Measurements from ENCODE around the gene PLPP3. TPM values are rescaled to one million over a fixed set of nuclear protein-coding genes. Genes with fewer than 3 reads are reported as not detected.

PLPP3 gene
- total and polyA plus RNA-seq, 2 of the 8 experiments (the other 6 are each of a cell fraction or from before 2014, with no cell fraction given): 33.2 to 42.0 TPM

GRCh38 chr1:56448529-56449300 lies 130.6 kb downstream of the PLPP3 start:
- no peak overlapping the region for H3K56ac ChIP-seq (replicated peaks; ENCODE audit: insufficient read length, low read depth, low read length)
- no peak overlapping the region for H2BK15ac ChIP-seq (ENCODE audit: low read length)
- no peak for DNase-seq (ENCODE audit: low read depth in 1 of 2, low spot score in 2 of 2)
- ChIA-PET POLR2A (ENCODE audit: partially characterized antibody) (interaction anchor here (0.7 to 1.3 kb wide), 2 partner anchors 9 to 39 kb away, joined by 4 read pairs; no protein-coding TSS in a partner anchor), CTCF (ENCODE audit: partially characterized antibody) (interaction anchor here (0.5 to 4.2 kb wide), 10 partner anchors 9 to 186 kb away, joined by 3 to 21 read pairs (median 5); no protein-coding TSS in a partner anchor)
- H3K4me2 ChIP-seq (ENCODE audit: insufficient read depth in 1 of 2, low read depth in 2 of 2, low read length in 2 of 2): no peak overlapping the region
- TF ChIP-seq SIN3A (conservative IDR thresholded peaks at IDR 0.05 in 1 of 2, IDR thresholded peaks at IDR 0.05 in 1 of 2; ENCODE audit: low read depth in 1 of 2, low read length in 2 of 2) (no peak), E2F6 (IDR thresholded peaks at IDR 0.05) (no peak), SAP30 (IDR thresholded peaks at IDR 0.05; ENCODE audit: insufficient read depth, insufficient replicate concordance, low read length) (no peak), CBX5 (IDR thresholded peaks at IDR 0.05; ENCODE audit: low read depth, low read length) (no peak), BRCA1 (IDR thresholded peaks at IDR 0.05; ENCODE audit: low read depth, low read length) (no peak)
- no peak overlapping the region for H3K18ac ChIP-seq (ENCODE audit: extremely low read depth, low read length)
- peaks cover 10 to 30% (median 24%) of the 10 kb centered on the region in 4 experiments for H3K4me1 ChIP-seq (replicated peaks in 1 of 4; ENCODE audit: control insufficient read depth in 3 of 4, insufficient read depth in 4 of 4, low read length in 3 of 4)
- H4K5ac ChIP-seq (ENCODE audit: insufficient read length, low read depth, low read length): no peak overlapping the region
- no peak overlapping the region for H2BK120ac ChIP-seq (replicated peaks; ENCODE audit: low read depth, low read length)
- no peak overlapping the region for H4K91ac ChIP-seq (replicated peaks; ENCODE audit: insufficient read length, low read length)
- no peak overlapping the region; the same call in 1 of the 2 replicates for H2BK12ac ChIP-seq (ENCODE audit: low read depth, low read length)
- no peak overlapping the region for H3K14ac ChIP-seq (ENCODE audit: insufficient read length)
- H4K8ac ChIP-seq (ENCODE audit: extremely low read depth, insufficient read depth, low read length): no peak overlapping the region; the same call in 1 of the 2 replicates
- H2BK5ac ChIP-seq (ENCODE audit: low read depth, low read length): no peak overlapping the region
- H3K4me3 ChIP-seq (ENCODE audit: extremely low read depth in 1 of 4, insufficient read depth in 2 of 4, low read depth in 3 of 4, low read length in 4 of 4): no peak overlapping the region
- H4K20me1 ChIP-seq (replicated peaks in 1 of 2; ENCODE audit: control insufficient read depth in 1 of 2, insufficient read depth in 2 of 2, low read length in 2 of 2): no peaks in the 10 kb centered on the region
- H3K9me3 ChIP-seq (ENCODE audit: insufficient read depth in 2 of 2, low read depth in 1 of 2, low read length in 1 of 2): no peaks in the 10 kb centered on the region
- H2AFZ ChIP-seq (ENCODE audit: low read length): no peak overlapping the region
- no peak overlapping the region for H3K27ac ChIP-seq (ENCODE audit: low read depth, low read length)
- FAIRE-seq: no peak
- no peaks in the 10 kb centered on the region for H3K79me2 ChIP-seq (ENCODE audit: control insufficient read depth in 1 of 2, insufficient read depth in 2 of 2, low read length in 2 of 2)
- no peaks in the 10 kb centered on the region for H3K79me1 ChIP-seq (ENCODE audit: low read depth, low read length)
- WGBS, 2 experiments (ENCODE audit: extremely low coverage in 1 of 2, insufficient coverage in 1 of 2, insufficient read length in 1 of 2, insufficient replicate concordance in 2 of 2, low coverage in 1 of 2, low lambda C conversion rate in 2 of 2, missing lambda C conversion rate in 1 of 2): 86% methylated on average over 12 of the region's 12 CpGs; no CpG with 5 or more reads in 1 of the 2 experiments
- peak overlapping the region; percentile 88; the same call in 1 of the 2 replicates for H2BK20ac ChIP-seq (ENCODE audit: low read length)
- peaks cover 0 to 2% (median under 1%) of the 10 kb centered on the region in 4 experiments; a peak in 2 of 7 replicates for H3K27me3 ChIP-seq (replicated peaks in 1 of 4; ENCODE audit: control insufficient read depth in 3 of 4, extremely low read depth in 1 of 4, insufficient read depth in 3 of 4, low read length in 3 of 4)
- H3K9ac ChIP-seq (replicated peaks in 1 of 4; ENCODE audit: extremely low read depth in 1 of 4, low read depth in 3 of 4, low read length in 3 of 4): no peak overlapping the region
- no peak overlapping the region for H3K4ac ChIP-seq (replicated peaks; ENCODE audit: insufficient read length, low read depth, low read length)
- H3K23me2 ChIP-seq (ENCODE audit: low read depth, low read length): no peaks in the 10 kb centered on the region
- H3K23ac ChIP-seq (ENCODE audit: insufficient read length): no peak overlapping the region
- no peaks in the 10 kb centered on the region for H3K36me3 ChIP-seq (ENCODE audit: control insufficient read depth in 2 of 4, insufficient read depth in 4 of 4, low read length in 3 of 4)
- H2AK5ac ChIP-seq (ENCODE audit: low read depth, low read length): no peak overlapping the region

Measured in H1 (cell line).